ENCODE measurements around the gene ZNRD2. TPM values are rescaled to one million over a fixed set of nuclear protein-coding genes. Genes with fewer than 3 reads are reported as not detected.
A peak's percentile ranks its signal among the peaks of the same experiment; 100 is the strongest.

ZNRD2 gene
- total RNA-seq, 2 donors from 2014 or later, result 39.2 to 66.9 TPM

- Histone ChIP-seq H3K4me1 (peaks cover 39% of the 10 kb centered on the region), H3K4me3 (no peak overlapping the region), H3K27me3 (no peaks in the 10 kb centered on the region), H3K9me3 (no peaks in the 10 kb centered on the region), H3K27ac (peak overlapping the region in 1 of 4 donors; percentile 96), H3K36me3 (replicated peaks in 1 of 2; ENCODE audit: insufficient read depth in 1 of 2, low read depth in 2 of 2) (peaks cover 5 to 7% of the 10 kb centered on the region in 2 donors)
- no peak for ATAC-seq
- TF ChIP-seq CTCF (IDR thresholded peaks at IDR 0.05) (no peak), POLR2A (IDR thresholded peaks at IDR 0.05) (no peak)
- no peak for DNase-seq
- WGBS, 2 donors, result 58 to 73% methylated on average over 6 of the region's 6 CpGs
- intact Hi-C loops (cut with DNase I), result no loop called here
Observed at GRCh38 chr11:65610404-65610803, 40.1 kb downstream of the ZNRD2 start.

GRCh38 chr11:65611028-65611757 is 40.9 kb downstream of the ZNRD2 start:
- Histone ChIP-seq H3K9me3 (no peaks in the 10 kb centered on the region), H3K36me3 (replicated peaks in 1 of 2; ENCODE audit: insufficient read depth in 1 of 2, low read depth in 2 of 2) (no peaks in the 10 kb centered on the region), H3K4me3 (no peak overlapping the region), H3K27me3 (no peaks in the 10 kb centered on the region), H3K27ac (peak overlapping the region in 3 of 4 donors; percentile 16 to 97 (median 96)), H3K4me1 (peaks cover 41% of the 10 kb centered on the region)
- no peak for TF ChIP-seq POLR2A (IDR thresholded peaks at IDR 0.05)
- TF ChIP-seq CTCF (IDR thresholded peaks at IDR 0.05), result no peak
- WGBS, 2 donors, result 48 to 65% methylated on average over 10 of the region's 10 CpGs
- DNase-seq, result peak in 1 of 4 donors; percentile 49
- ATAC-seq, result no peak
- intact Hi-C loops (cut with DNase I), result no loop called here

GRCh38 chr11:65611758-65612603 is 41.7 kb downstream of the ZNRD2 start:
- 70 to 77% methylated on average over 8 to 12 of the region's 12 CpGs for WGBS, 2 donors
- ATAC-seq (no peak), DNase-seq (no peak)
- Histone ChIP-seq H3K9me3 (no peaks in the 10 kb centered on the region), H3K36me3 (replicated peaks in 1 of 2; ENCODE audit: insufficient read depth in 1 of 2, low read depth in 2 of 2) (no peaks in the 10 kb centered on the region), H3K27me3 (no peaks in the 10 kb centered on the region), H3K27ac (peak overlapping the region in 2 of 4 donors; percentile 96 to 97), H3K4me3 (no peak overlapping the region), H3K4me1 (peaks cover 49% of the 10 kb centered on the region)
- TF ChIP-seq CTCF (IDR thresholded peaks at IDR 0.05) (no peak), POLR2A (IDR thresholded peaks at IDR 0.05) (no peak)
- intact Hi-C loops (cut with DNase I), result no loop called here

- no peaks in the 10 kb centered on the region for H3K9me3 ChIP-seq
- peaks cover 56% of the 10 kb centered on the region for H3K4me1 ChIP-seq
- DNase-seq (no peak), ATAC-seq (no peak)
- H3K36me3 ChIP-seq (replicated peaks in 1 of 2; ENCODE audit: insufficient read depth in 1 of 2, low read depth in 2 of 2), result no peaks in the 10 kb centered on the region
- WGBS, 2 donors, result 44 to 58% methylated on average over 2 to 7 of the region's 7 CpGs
- no peak for TF ChIP-seq POLR2A (IDR thresholded peaks at IDR 0.05)
- no peak for TF ChIP-seq CTCF (IDR thresholded peaks at IDR 0.05)
- no peak overlapping the region for H3K4me3 ChIP-seq
- intact Hi-C loops (cut with DNase I), result no loop called here
- peak overlapping the region in 2 of 4 donors; percentile 96 to 97 for H3K27ac ChIP-seq
- no peaks in the 10 kb centered on the region for H3K27me3 ChIP-seq
Observed at GRCh38 chr11:65612691-65613090, 42.4 kb downstream of the ZNRD2 start.
